Heart left ventricle (tissue), 16 donors: ENCODE measurements around the gene IQSEC1. TPM values are rescaled to one million over a fixed set of nuclear protein-coding genes. Genes with fewer than 3 reads are reported as not detected.

Experiments
- ATAC-seq, 4 donors: fragments of 200-7000 bp; cut with Tn5 transposase; one replicate each; pipeline ENCODE4 v1.9.1; 2020 to 2022; ENCODE audit warnings: moderate library complexity in 4 of 4, mild to moderate bottlenecking in 3 of 4, moderate number of reproducible peaks in 1 of 4
- DNase-seq, 5 donors: peaks; one replicate each; pipeline ENCODE4 v3.0.0-alpha.2; 2020
- H3K27ac ChIP-seq, 12 donors: fragments of 200-600 bp; sonication (generic) in 4 of 12; one replicate each; pipeline versions ENCODE4 v1.5.0 to v1.8.0; 2016 to 2022; ENCODE audit warnings: mild to moderate bottlenecking in 2 of 12
- H3K27me3 ChIP-seq, 9 donors: fragments of 200-600 bp; sonication (generic) in 2 of 9; one replicate each; pipeline versions ENCODE4 v1.5.1 to v1.8.0; 2016 to 2022; ENCODE audit warnings: mild to moderate bottlenecking in 3 of 9
- H3K36me3 ChIP-seq, 9 donors: fragments of 200-600 bp; sonication (generic) in 2 of 9; one replicate each; pipeline versions ENCODE4 v1.5.0 to v1.8.0; 2018 to 2022; ENCODE audit warnings: mild to moderate bottlenecking in 2 of 9
- H3K4me1 ChIP-seq, 12 donors: fragments of 200-600 bp; sonication (generic) in 4 of 12; one replicate each; pipeline versions ENCODE4 v1.5.0 to v1.8.0; 2016 to 2022; ENCODE audit warnings: mild to moderate bottlenecking in 3 of 12
- H3K4me3 ChIP-seq, 12 donors: fragments of 200-600 bp; sonication (generic) in 4 of 12; one replicate each; pipeline versions ENCODE4 v1.5.0 to v1.8.0; 2017 to 2022; ENCODE audit warnings: mild to moderate bottlenecking in 9 of 12, moderate library complexity in 4 of 12
- H3K9me3 ChIP-seq, 12 donors: fragments of 200-600 bp; sonication (generic) in 4 of 12; one replicate each; pipeline versions ENCODE4 v1.5.0 to v1.8.0; 2016 to 2022; ENCODE audit warnings: mild to moderate bottlenecking in 1 of 12
- CTCF ChIP-seq, 12 donors: fragments of 200-600 bp; sonication (generic) in 4 of 12; IDR thresholded peaks; one replicate each; pipeline versions ENCODE4 v1.5.0 to v1.8.0; 2018 to 2022; ENCODE audit warnings: antibody characterized with exemption in 12 of 12, mild to moderate bottlenecking in 5 of 12
- POLR2A ChIP-seq, 2 donors: fragments of 450-650 bp; IDR thresholded peaks; one replicate each; pipeline ENCODE4 v1.6.1; 2017; ENCODE audit warnings: antibody characterized with exemption in 2 of 2, mild to moderate bottlenecking in 2 of 2, moderate library complexity in 2 of 2
- WGBS, 4 donors: extraction: QIAGEN DNeasy Blood & Tissue Kit in 2 of 4; methylation state at CpG; one replicate each; pipeline versions ENCODE4 v1.1.5 to v1.1.7; 2013 to 2018; 5-methylcytosine and 5-hydroxymethylcytosine counted together
- intact Hi-C, 10 donors: fragments of 100-400 bp; cut with DNase I; formaldehyde crosslinking; loops; one replicate each; pipeline versions ENCODE4 v1.11.1 to v1.14.2; 2022
- polyA plus RNA-seq, 2 donors: library from polyadenylated mRNA; stranded (reverse); fragments of 200-250 nt; gene quantifications; one replicate each; pipeline ENCODE4 v1.2.3, GENCODE V29; 2013
- total RNA-seq, 9 donors: library from RNA; depleted of rRNA in 2 of 9; stranded (reverse); fragments of >200 nt in 2 of 9; fragmentation: NEBNext Ultra II Directional in 3 of 9; extraction: Animal tissue kit (Norgen Biotek cat#: 25700) in 3 of 9; gene quantifications; one replicate each; pipeline versions ENCODE4 v1.1.0 to v1.2.4, GENCODE V29; 2016 to 2023
- donor health status: ischemic (EF 13 %, LVEDD 7.1; RV severe dilation, severe dysfunction).
- donor health status: healthy with polysubstance abuse.
- donor health status: DM: no; HTN: yes; CAD: no.
- donor health status: DM: no; HTN: no; CAD: no.
- donor health status: ischemic (EF 25% LVEDD 6.9; RV normal size, moderate dysfunction).
- donor health status: ischemic (EF 25% LVEDD 5.7; RV mildly dilated, moderate dysfunction).
- donor health status: healthy.
- donor health status: DM: yes; HTN: yes; CAD: no.
- donor health status: ischemic (EF 35%, LVEDD 5.7; RV mildly dilated, moderate dysfunction).
- donor health status: nonischemic (EF 11% LVEDD 7.7; RV severe dilation, severe dysfunction).
- donor health status: DM: yes; HTN: yes; CAD: no.
- donor health status: PGD.
- donor health status: ischemic (EF 29% LVEDD 5.4; RV normal size, mild dysfunction).
- donor health status: nonischemic (EF 23%, LVEDD 6.1; RV moderate dilation, normal function).

The IQSEC1 gene
- total and polyA plus RNA-seq, 11 donors, result 28.8 to 79.1 (median 62.2) TPM

- DNase-seq (no peak), ATAC-seq (peak; percentile 35 to 64 (median 56))
- WGBS, 4 donors, result 52 to 86% (median 69%) methylated on average over 4 to 6 of the region's 6 CpGs
- Histone ChIP-seq H3K4me1 (peaks cover 0 to 69% (median 29%) of the 10 kb centered on the region in 12 donors), H3K4me3 (no peak overlapping the region), H3K9me3 (no peaks in the 10 kb centered on the region), H3K27me3 (no peaks in the 10 kb centered on the region), H3K27ac (peak overlapping the region in 8 of 12 donors; percentile 17 to 85 (median 52)), H3K36me3 (peaks cover 0 to under 1% (median 0%) of the 10 kb centered on the region in 9 donors)
- intact Hi-C loops, result loop anchor here in 5 of 10 donors (2.0 to 10.0 kb wide), 4 partner anchors 30 to 120 kb away; no protein-coding TSS in a partner anchor
- TF ChIP-seq POLR2A (IDR thresholded peaks at IDR 0.05) (no peak), CTCF (IDR thresholded peaks at IDR 0.05) (no peak)
Measured at GRCh38 chr3:12985148-12985547, 88.1 kb downstream of the IQSEC1 start.

GRCh38 chr3:12984023-12984823 lies 89.0 kb downstream of the IQSEC1 start:
- ATAC-seq, result peak; percentile 78 to 90 (median 82)

GRCh38 chr3:12983319-12983718 lies 89.9 kb downstream of the IQSEC1 start:
- no peaks in the 10 kb centered on the region for H3K9me3 ChIP-seq
- no peak for DNase-seq
- no peak for TF ChIP-seq POLR2A (IDR thresholded peaks at IDR 0.05)
- no peak for TF ChIP-seq CTCF (IDR thresholded peaks at IDR 0.05)
- peaks cover 0 to 13% (median 0%) of the 10 kb centered on the region in 9 donors for H3K36me3 ChIP-seq
- intact Hi-C loops, result loop anchor here in 9 of 10 donors (2.0 to 10.0 kb wide), 7 partner anchors 56 to 119 kb away; no protein-coding TSS in a partner anchor
- H3K4me3 ChIP-seq, result no peak overlapping the region
- peaks cover 0 to 60% (median 23%) of the 10 kb centered on the region in 12 donors for H3K4me1 ChIP-seq
- no peak overlapping the region for H3K27ac ChIP-seq
- no peak for ATAC-seq
- 76 to 85% (median 83%) methylated on average over 7 to 9 of the region's 9 CpGs for WGBS, 4 donors
- H3K27me3 ChIP-seq, result no peaks in the 10 kb centered on the region

More at GRCh38 chr3:12984023-12984823, 89.0 kb downstream of the IQSEC1 start:
- Histone ChIP-seq H3K36me3 (peaks cover 0 to 7% (median 0%) of the 10 kb centered on the region in 9 donors), H3K4me3 (no peak overlapping the region), H3K27ac (peak overlapping the region in 4 of 12 donors; percentile 2 to 41 (median 23)), H3K9me3 (no peaks in the 10 kb centered on the region), H3K4me1 (peaks cover 0 to 64% (median 28%) of the 10 kb centered on the region in 12 donors), H3K27me3 (no peaks in the 10 kb centered on the region)
- no peak for TF ChIP-seq POLR2A (IDR thresholded peaks at IDR 0.05)
- TF ChIP-seq CTCF (IDR thresholded peaks at IDR 0.05), result peak; percentile 68 to 92 (median 80)
- peak in 4 of 5 donors; percentile 71 to 80 (median 74) for DNase-seq
- intact Hi-C loops, result loop anchor here (1.0 to 10.0 kb wide), 10 partner anchors 29 to 119 kb away; no protein-coding TSS in a partner anchor
- WGBS, 4 donors, result 39 to 70% (median 43%) methylated on average over 4 to 7 of the region's 7 CpGs

- Histone ChIP-seq H3K36me3 (peaks cover 0 to 13% (median 0%) of the 10 kb centered on the region in 9 donors), H3K4me3 (no peak overlapping the region), H3K27me3 (no peaks in the 10 kb centered on the region), H3K9me3 (no peaks in the 10 kb centered on the region), H3K4me1 (peaks cover 0 to 55% (median 23%) of the 10 kb centered on the region in 12 donors), H3K27ac (no peak overlapping the region)
- DNase-seq (no peak), ATAC-seq (no peak)
- intact Hi-C loops, result loop anchor here in 9 of 10 donors (2.0 to 10.0 kb wide), 7 partner anchors 55 to 118 kb away; no protein-coding TSS in a partner anchor
- 74 to 80% (median 75%) methylated on average over 4 to 5 of the region's 5 CpGs for WGBS, 4 donors
- no peak for TF ChIP-seq POLR2A (IDR thresholded peaks at IDR 0.05)
- TF ChIP-seq CTCF (IDR thresholded peaks at IDR 0.05), result no peak
Measured at GRCh38 chr3:12982619-12983101, 90.6 kb downstream of the IQSEC1 start.
